HepG2 (cell line): ENCODE measurements around the gene RMDN2. TPM values are rescaled to one million over a fixed set of nuclear protein-coding genes. Genes with fewer than 3 reads are reported as not detected.

ENCODE experiments used
- AHR ChIP-seq: IDR thresholded peaks from 2 replicates; pipeline ENCODE4 v1.6.1; 2018; ENCODE audit warnings: missing genetic modification reagents, missing compliant biosample characterization
- ARHGAP35 ChIP-seq: sonication (generic); formaldehyde crosslinking; IDR thresholded peaks from 2 replicates; pipeline ENCODE4 v1.9.0; 2022; ENCODE audit warnings: mild to moderate bottlenecking, inconsistent platforms, moderate library complexity, missing genetic modification reagents, borderline replicate concordance
- CBX5 ChIP-seq: sonication (generic); formaldehyde crosslinking; IDR thresholded peaks from 2 replicates; pipeline ENCODE4 v1.4.0; 2020; ENCODE audit warnings: missing genetic modification reagents, borderline replicate concordance
- CEBPB ChIP-seq: IDR thresholded peaks from 2 replicates; pipeline ENCODE4 v1.6.1; 2011; ENCODE audit warnings: low read depth, low read length, improper control_type of control experiment, borderline replicate concordance
- GFI1 ChIP-seq: sonication (generic); formaldehyde crosslinking; IDR thresholded peaks from 2 replicates; pipeline ENCODE4 v1.5.0; 2020; ENCODE audit warnings: missing genetic modification reagents, mild to moderate bottlenecking, borderline replicate concordance
- HMGXB3 ChIP-seq: sonication (generic); formaldehyde crosslinking; IDR thresholded peaks from 2 replicates; pipeline ENCODE4 v1.4.0; 2020; ENCODE audit warnings: missing genetic modification reagents, borderline replicate concordance
- IRF9 ChIP-seq: sonication (generic); formaldehyde crosslinking; IDR thresholded peaks from 2 replicates; pipeline ENCODE4 v1.8.0; 2022; ENCODE audit warnings: missing genetic modification reagents, mild to moderate bottlenecking, borderline replicate concordance
- KDM3A ChIP-seq: IDR thresholded peaks from 2 replicates; pipeline ENCODE4 v1.6.1; 2018; ENCODE audit warnings: low read depth, missing compliant biosample characterization
- KLF6 ChIP-seq: IDR thresholded peaks from 2 replicates; pipeline ENCODE4 v1.8.0; 2016; ENCODE audit warnings: missing biosample characterization, missing genetic modification reagents
- MLX ChIP-seq: IDR thresholded peaks from 2 replicates; pipeline ENCODE4 v1.6.1; 2016
- MNT ChIP-seq: fragments of 450-650 bp; IDR thresholded peaks from 2 replicates; pipeline ENCODE4 v1.6.1; 2016
- NR2C2 ChIP-seq: sonication (generic); formaldehyde crosslinking; IDR thresholded peaks from 2 replicates; pipeline ENCODE4 v1.4.0; 2020; ENCODE audit warnings: missing genetic modification reagents, mild to moderate bottlenecking, moderate library complexity, borderline replicate concordance
- NR2F2 ChIP-seq: IDR thresholded peaks from 2 replicates; pipeline ENCODE4 v1.6.1; 2012; ENCODE audit warnings: low read depth, inconsistent platforms, borderline replicate concordance
- SKI ChIP-seq: fragments of 450-650 bp; IDR thresholded peaks from one replicate; pipeline ENCODE4 v1.6.1; 2018; ENCODE audit warnings: mild to moderate bottlenecking; ENCODE audit not compliant: partially characterized antibody
- SP2 ChIP-seq: sonication (generic); formaldehyde crosslinking; IDR thresholded peaks from 2 replicates; pipeline ENCODE4 v1.5.1; 2020; ENCODE audit warnings: mild to moderate bottlenecking, missing genetic modification reagents
- SRSF1 ChIP-seq: fragments of 200-400 bp; formaldehyde crosslinking; optimal IDR thresholded peaks from 2 replicates; pipeline ENCODE3; 2017; ENCODE audit warnings: mild to moderate bottlenecking, low read depth, low read length, moderate library complexity
- ZNF317 ChIP-seq: sonication (generic); formaldehyde crosslinking; IDR thresholded peaks from 2 replicates; pipeline ENCODE4 v1.5.0; 2020; ENCODE audit warnings: mild to moderate bottlenecking, missing genetic modification reagents
- ZNF414 ChIP-seq: sonication (generic); formaldehyde crosslinking; IDR thresholded peaks from 2 replicates; pipeline ENCODE4 v1.5.0; 2020; ENCODE audit warnings: missing genetic modification reagents
- ZNF441 ChIP-seq: sonication (generic); formaldehyde crosslinking; IDR thresholded peaks from 2 replicates; pipeline ENCODE4 v1.7.0; 2021; ENCODE audit warnings: missing genetic modification reagents, borderline replicate concordance
- ZNF564 ChIP-seq: sonication (generic); formaldehyde crosslinking; IDR thresholded peaks from 2 replicates; pipeline ENCODE4 v1.8.1; 2023; ENCODE audit warnings: mild to moderate bottlenecking, missing genetic modification reagents
- ZNF567 ChIP-seq: sonication (generic); formaldehyde crosslinking; IDR thresholded peaks from 2 replicates; pipeline ENCODE4 v1.8.1; 2023; ENCODE audit warnings: mild to moderate bottlenecking, missing genetic modification reagents, borderline replicate concordance
- ZNF672 ChIP-seq: sonication (generic); formaldehyde crosslinking; IDR thresholded peaks from 2 replicates; pipeline ENCODE4 v1.8.1; 2022; ENCODE audit warnings: missing genetic modification reagents
- ZSCAN31 ChIP-seq: sonication (generic); formaldehyde crosslinking; IDR thresholded peaks from 2 replicates; pipeline ENCODE4 v1.5.0; 2020; ENCODE audit warnings: low read depth, mild to moderate bottlenecking, missing genetic modification reagents
- polyA plus RNA-seq, 8 experiments: library from polyadenylated mRNA; depleted of rRNA in 3 of 8; stranded (reverse) in 7 of 8; unstranded in 1 of 8; fragments of >200 nt; fragmentation: Illumina TruSeq in 4 of 8; extraction: Trizol in 4 of 8; gene quantifications; 2 replicates each; pipeline versions ENCODE4 v1.2.1 to v1.2.3, GENCODE V29; 2011 to 2016; ENCODE audit warnings: low read depth in 4 of 8, missing spikeins in 1 of 8, mixed read lengths in 1 of 8; ENCODE audit not compliant: insufficient read depth in 1 of 8
- total RNA-seq, 5 experiments: library from RNA; depleted of rRNA; stranded (reverse); fragments of >200 nt; fragmentation: Illumina TruSeq; extraction: Trizol; gene quantifications; 2 replicates each; pipeline ENCODE4 v1.2.3, GENCODE V29; 2016; ENCODE audit warnings: low read depth in 1 of 5

The RMDN2 gene
- total and polyA plus RNA-seq, 2 of the 13 experiments (the other 11 are each of a cell fraction or from before 2014, with no cell fraction given): 2.3 to 8.9 TPM

- peak; percentile 75; the same call in 1 of the 2 replicates for TF ChIP-seq HMGXB3 (CRISPR knock-in tag)
- TF ChIP-seq MLX (CRISPR knock-in tag): peak; percentile 88
- no peak for TF ChIP-seq IRF9
- peak; percentile 67; the same call in 1 of the 2 replicates for TF ChIP-seq NR2C2
- peak; percentile 39 for TF ChIP-seq SKI
- no peak for TF ChIP-seq ZNF567
- no peak for TF ChIP-seq ZNF441 (CRISPR knock-in tag)
- no peak for TF ChIP-seq MNT
- TF ChIP-seq KDM3A (CRISPR knock-in tag): peak; percentile 71; the same call in 1 of the 2 replicates
- TF ChIP-seq ZNF564 (CRISPR knock-in tag): 0 out of 2 replicates have a peak, but pooled peaks have one; percentile 32
- TF ChIP-seq AHR (CRISPR knock-in tag): no peak
- TF ChIP-seq CBX5: 0 out of 2 replicates have a peak, but pooled peaks have one; percentile 40
- no peak for TF ChIP-seq ARHGAP35 (CRISPR knock-in tag)
- no peak for TF ChIP-seq ZNF672 (CRISPR knock-in tag)
- peak; percentile 96 for TF ChIP-seq NR2F2
- TF ChIP-seq ZNF414: peak; percentile 59; the same call in 1 of the 2 replicates
- no peak for TF ChIP-seq SRSF1
- TF ChIP-seq SP2 (CRISPR knock-in tag): no peak
- peak; percentile 63; the same call in 1 of the 2 replicates for TF ChIP-seq KLF6 (CRISPR knock-in tag)
- peak; percentile 88 for TF ChIP-seq GFI1 (CRISPR knock-in tag)
- no peak; the same call in 1 of the 2 replicates for TF ChIP-seq ZSCAN31 (CRISPR knock-in tag)
- TF ChIP-seq CEBPB: peak; percentile 96
- TF ChIP-seq ZNF317 (CRISPR knock-in tag): peak; percentile 76
Measured at GRCh38 chr2:37918742-37919186, 6.3 kb upstream of the RMDN2 start (continued).
